DOHH2 (cell line): Measurements from ENCODE around the gene IFT122.

Experiments used
- H3F3A ChIP-seq: fragments of 200-600 bp; sonication (generic), shearing (Covaris generic); 2 replicates; pipeline ENCODE4 v1.6.0; 2016; ENCODE audit warnings: antibody characterized with exemption, mild to moderate bottlenecking; ENCODE audit not compliant: control insufficient read depth, insufficient read depth
- H3K27ac ChIP-seq: fragments of 200-600 bp; sonication (generic); 2 replicates; pipeline ENCODE4 v1.5.1; 2014; ENCODE audit warnings: low read depth, mild to moderate bottlenecking, low read length, moderate library complexity
- H3K27me3 ChIP-seq: fragments of 200-600 bp; sonication (generic); 2 replicates; pipeline ENCODE4 v1.6.1; 2014; ENCODE audit warnings: mild to moderate bottlenecking, low read length, mixed read lengths; ENCODE audit not compliant: control insufficient read depth
- H3K36me3 ChIP-seq: fragments of 200-600 bp; sonication (generic); 2 replicates; pipeline ENCODE4 v1.6.1; 2014; ENCODE audit warnings: mild to moderate bottlenecking, low read length, moderate library complexity, mixed read lengths; ENCODE audit not compliant: control insufficient read depth
- H3K4me1 ChIP-seq: fragments of 200-600 bp; sonication (generic); 2 replicates; pipeline ENCODE4 v1.6.1; 2014; ENCODE audit warnings: mild to moderate bottlenecking, low read length, mixed read lengths; ENCODE audit not compliant: control insufficient read depth
- H3K4me2 ChIP-seq: fragments of 200-600 bp; sonication (generic); 2 replicates; pipeline ENCODE4 v1.6.0; 2014; ENCODE audit warnings: mild to moderate bottlenecking, low read length, moderate library complexity
- H3K4me3 ChIP-seq: fragments of 200-600 bp; sonication (generic); 2 replicates; pipeline ENCODE4 v1.5.1; 2014; ENCODE audit warnings: mild to moderate bottlenecking, low read length, mixed read lengths
- H3K79me2 ChIP-seq: fragments of 200-600 bp; sonication (generic); 2 replicates; pipeline ENCODE4 v1.6.1; 2014; ENCODE audit warnings: mild to moderate bottlenecking, low read length, mixed read lengths; ENCODE audit not compliant: control insufficient read depth
- H3K9me2 ChIP-seq: fragments of 200-600 bp; sonication (generic); replicated peaks from 2 replicates; pipeline ENCODE4 v1.6.1; 2014; ENCODE audit warnings: mild to moderate bottlenecking, low read length, mixed read lengths; ENCODE audit not compliant: control insufficient read depth
- H3K9me3 ChIP-seq: fragments of 200-600 bp; sonication (generic); 2 replicates; pipeline ENCODE4 v1.6.1; 2014; ENCODE audit warnings: antibody characterized with exemption, low read length, mixed read lengths; ENCODE audit not compliant: control insufficient read depth, insufficient read depth
- H4K20me1 ChIP-seq: fragments of 200-600 bp; sonication (generic); 2 replicates; pipeline ENCODE4 v1.6.0; 2014; ENCODE audit warnings: low read depth, mild to moderate bottlenecking, antibody characterized with exemption, low read length, moderate library complexity; ENCODE audit not compliant: control insufficient read depth, insufficient read depth
- EZH2phosphoT487 ChIP-seq: fragments of 200-600 bp; sonication (generic); IDR thresholded peaks from 2 replicates; pipeline ENCODE4 v1.6.1; 2017; ENCODE audit warnings: borderline replicate concordance, mild to moderate bottlenecking, antibody characterized with exemption, low read length, moderate library complexity, mixed read lengths
- TF ChIP-seq, protein P1 (sequence below): fragments of 200-600 bp; sonication (generic); IDR thresholded peaks from one replicate; pipeline ENCODE4 v1.5.1; 2014; ENCODE audit warnings: antibody characterized with exemption, mild to moderate bottlenecking, low read depth, low read length; ENCODE audit not compliant: poor library complexity, severe bottlenecking

Gene IFT122

DNA sequence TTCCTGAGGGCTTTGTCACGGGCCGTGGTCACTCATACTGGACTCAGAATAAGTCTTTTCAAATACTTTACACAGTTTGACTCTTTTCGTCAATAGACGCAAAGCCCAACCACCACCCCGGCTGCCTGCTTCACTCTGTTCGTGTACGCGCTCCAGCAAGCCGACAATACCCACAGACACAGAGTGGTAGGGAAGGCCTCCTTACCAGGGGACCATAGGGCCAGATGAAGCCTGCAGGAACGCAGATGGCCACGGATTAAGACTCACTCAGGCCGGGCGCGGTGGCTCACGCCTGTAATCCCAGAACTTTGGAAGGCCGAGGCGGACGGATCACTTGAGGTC is 41.2 kb upstream of the IFT122 start:
- Histone ChIP-seq H4K20me1 (peaks cover 15% of the 10 kb centered on the region), H3K27me3 (no peaks in the 10 kb centered on the region), H3K4me3 (peak overlapping the region; percentile 89), H3K27ac (peak overlapping the region; percentile 87), H3K36me3 (peaks cover 34% of the 10 kb centered on the region), H3K9me3 (no peaks in the 10 kb centered on the region), H3K79me2 (peaks cover 52% of the 10 kb centered on the region), H3K4me2 (peak overlapping the region; percentile 80), H3K4me1 (peaks cover 42% of the 10 kb centered on the region), H3F3A (peaks cover 2% of the 10 kb centered on the region; the same call in 1 of the 2 replicates), H3K9me2 (no peaks in the 10 kb centered on the region)
- TF ChIP-seq EZH2phosphoT487, result no peak
- TF ChIP-seq, protein P1, sequence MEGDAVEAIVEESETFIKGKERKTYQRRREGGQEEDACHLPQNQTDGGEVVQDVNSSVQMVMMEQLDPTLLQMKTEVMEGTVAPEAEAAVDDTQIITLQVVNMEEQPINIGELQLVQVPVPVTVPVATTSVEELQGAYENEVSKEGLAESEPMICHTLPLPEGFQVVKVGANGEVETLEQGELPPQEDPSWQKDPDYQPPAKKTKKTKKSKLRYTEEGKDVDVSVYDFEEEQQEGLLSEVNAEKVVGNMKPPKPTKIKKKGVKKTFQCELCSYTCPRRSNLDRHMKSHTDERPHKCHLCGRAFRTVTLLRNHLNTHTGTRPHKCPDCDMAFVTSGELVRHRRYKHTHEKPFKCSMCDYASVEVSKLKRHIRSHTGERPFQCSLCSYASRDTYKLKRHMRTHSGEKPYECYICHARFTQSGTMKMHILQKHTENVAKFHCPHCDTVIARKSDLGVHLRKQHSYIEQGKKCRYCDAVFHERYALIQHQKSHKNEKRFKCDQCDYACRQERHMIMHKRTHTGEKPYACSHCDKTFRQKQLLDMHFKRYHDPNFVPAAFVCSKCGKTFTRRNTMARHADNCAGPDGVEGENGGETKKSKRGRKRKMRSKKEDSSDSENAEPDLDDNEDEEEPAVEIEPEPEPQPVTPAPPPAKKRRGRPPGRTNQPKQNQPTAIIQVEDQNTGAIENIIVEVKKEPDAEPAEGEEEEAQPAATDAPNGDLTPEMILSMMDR, result no peak

DNA sequence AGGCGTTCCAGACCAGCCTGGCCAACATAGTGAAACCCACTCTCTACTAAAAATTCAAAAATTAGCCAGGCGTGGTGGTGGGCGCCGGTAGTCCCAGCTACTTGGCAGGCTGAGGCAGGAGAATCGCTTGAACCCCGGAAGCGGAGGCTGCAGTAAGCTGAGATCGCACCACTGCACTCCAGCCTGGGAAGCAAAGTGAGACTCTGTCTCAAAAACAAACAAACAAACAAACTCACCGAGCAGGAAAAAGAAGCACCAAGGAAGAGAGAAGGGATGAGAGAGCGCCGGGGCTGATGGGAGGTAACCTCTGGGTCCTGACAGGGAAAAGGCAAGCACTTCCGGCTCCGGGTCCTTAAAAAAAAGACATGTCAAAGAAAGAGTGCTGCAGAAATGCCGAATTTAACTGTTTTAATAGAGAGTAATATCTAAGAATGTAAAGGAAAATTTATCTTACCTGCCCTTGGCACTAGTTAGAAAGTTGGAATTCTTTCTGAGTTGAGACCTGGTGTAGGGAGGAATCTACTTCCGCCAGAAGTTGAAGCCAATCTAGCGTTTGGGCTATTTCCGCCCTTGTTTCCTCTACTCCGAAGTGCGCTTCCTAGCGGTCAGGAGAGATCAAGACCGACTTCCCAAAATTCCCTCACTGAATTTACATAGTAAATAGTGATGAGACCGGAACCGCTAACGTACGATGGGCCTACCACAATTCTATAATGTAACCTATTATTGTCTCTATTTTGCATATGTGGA is 40.7 kb upstream of the IFT122 start:
- H3K79me2 ChIP-seq, result peaks cover 50% of the 10 kb centered on the region
- H3K4me3 ChIP-seq, result peak overlapping the region; percentile 89
- peak overlapping the region; percentile 87 for H3K27ac ChIP-seq
- peaks cover 15% of the 10 kb centered on the region for H4K20me1 ChIP-seq
- peaks cover 2% of the 10 kb centered on the region; the same call in 1 of the 2 replicates for H3F3A ChIP-seq
- peaks cover 34% of the 10 kb centered on the region for H3K36me3 ChIP-seq
- no peaks in the 10 kb centered on the region for H3K27me3 ChIP-seq
- H3K4me1 ChIP-seq, result peaks cover 42% of the 10 kb centered on the region
- TF ChIP-seq, protein P1, result peak; percentile 80
- no peak for TF ChIP-seq EZH2phosphoT487
- peak overlapping the region; percentile 80 for H3K4me2 ChIP-seq
- H3K9me2 ChIP-seq, result no peaks in the 10 kb centered on the region
- H3K9me3 ChIP-seq, result no peaks in the 10 kb centered on the region

DNA sequence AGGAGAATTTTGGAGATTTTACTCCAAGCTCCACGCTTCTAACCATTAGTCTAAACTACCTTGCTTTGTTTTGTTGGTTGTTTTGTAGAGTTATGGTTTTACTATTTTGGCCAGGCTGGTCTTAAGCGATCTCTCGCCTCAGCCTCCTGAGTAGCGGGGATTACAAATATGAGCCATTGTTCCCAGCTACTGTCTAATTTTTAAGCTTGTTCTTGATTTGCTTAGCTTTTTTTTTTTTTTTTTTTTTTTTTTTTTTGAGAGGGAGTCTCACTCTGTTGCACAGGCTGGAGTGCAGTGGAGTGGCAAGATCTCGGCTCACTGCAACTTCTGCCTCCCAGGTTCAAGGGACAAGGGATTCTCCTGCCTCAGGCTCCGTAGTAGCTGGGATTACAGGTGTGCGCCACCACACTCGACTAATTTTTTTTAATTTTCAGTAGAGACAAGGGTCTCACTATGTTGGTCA is 40.1 kb upstream of the IFT122 start:
- Histone ChIP-seq H3K79me2 (peaks cover 44% of the 10 kb centered on the region), H3F3A (peaks cover 2% of the 10 kb centered on the region; the same call in 1 of the 2 replicates), H3K4me3 (peak overlapping the region; percentile 89), H3K36me3 (peaks cover 34% of the 10 kb centered on the region), H3K4me2 (peak overlapping the region; percentile 80), H3K9me2 (no peaks in the 10 kb centered on the region), H3K27ac (peak overlapping the region; percentile 87), H3K9me3 (no peaks in the 10 kb centered on the region), H3K27me3 (no peaks in the 10 kb centered on the region), H3K4me1 (peaks cover 48% of the 10 kb centered on the region), H4K20me1 (peaks cover 15% of the 10 kb centered on the region)
- TF ChIP-seq EZH2phosphoT487, result no peak
- TF ChIP-seq, protein P1, result no peak
